GM13977 (cell line): ENCODE data around the gene PRAF2.

Experiments used
- DNase-seq: peaks from one replicate; pipeline ENCODE4 v3.0.0; 2012; ENCODE audit warnings: low spot score
- CTCF ChIP-seq: IDR thresholded peaks from 2 replicates; pipeline ENCODE4 v1.5.1; 2012; ENCODE audit warnings: mild to moderate bottlenecking, control low read depth; ENCODE audit not compliant: insufficient read depth; ENCODE audit errors: extremely low read depth, missing control alignments
- in situ Hi-C: fragments of 300-500 bp; cut with MboI; formaldehyde crosslinking; loops from one replicate; pipeline ENCODE4 v1.12.0; 2022; ENCODE audit warnings: low sequenced_read_pairs, low pct_unique_long_range_greater_than_20kb, mixed read lengths, inconsistent platforms; ENCODE audit not compliant: unreplicated experiment

The PRAF2 gene

DNA sequence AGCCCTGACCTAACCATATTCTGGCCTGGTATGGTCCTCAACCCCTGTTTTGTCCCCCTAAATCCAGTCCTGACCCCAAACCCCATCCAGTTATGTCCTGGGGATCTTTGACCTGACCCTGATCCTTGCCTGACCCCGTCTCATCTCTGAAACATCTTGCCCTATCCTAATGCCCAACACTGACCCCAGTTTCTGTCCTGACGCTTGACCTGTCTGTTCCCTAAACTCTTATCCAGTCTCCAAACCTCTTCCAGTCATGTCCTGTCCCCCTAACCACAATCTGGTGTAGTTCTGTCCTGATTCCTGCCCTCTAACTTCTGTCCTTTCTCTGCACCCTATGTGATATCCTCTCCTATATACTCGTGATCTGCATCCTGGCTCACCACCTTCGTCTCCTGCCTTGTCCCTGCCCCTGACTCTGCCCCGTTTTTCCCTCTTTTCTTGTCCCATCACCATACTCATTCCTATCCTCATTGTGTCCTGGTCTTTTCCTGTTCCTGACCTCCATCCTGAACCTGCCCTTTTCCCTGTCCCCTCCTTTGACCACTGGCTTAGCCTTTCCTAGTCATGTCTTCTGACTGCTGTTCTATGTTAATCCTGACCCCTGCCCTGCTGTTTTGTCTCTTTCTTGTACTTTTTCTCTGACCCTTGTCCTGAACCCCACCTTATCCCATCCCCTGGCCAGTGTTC, 19.6 kb downstream of the PRAF2 start:
- in situ Hi-C loops: no loop called here

GRCh38 chrX:49053223-49054072, 20.4 kb downstream of the PRAF2 start:
- in situ Hi-C loops: no loop called here
- DNase-seq: peak; percentile 83
- TF ChIP-seq CTCF: no peak

More for the DNA sequence above, 19.6 kb downstream of the PRAF2 start:
- no peak for DNase-seq
- TF ChIP-seq CTCF: no peak

GRCh38 chrX:49043987-49044281, 29.9 kb downstream of the PRAF2 start:
- no peak for DNase-seq
- no peak for TF ChIP-seq CTCF
- in situ Hi-C loops: no loop called here

GRCh38 chrX:49043220-49043986, 30.4 kb downstream of the PRAF2 start, which contains the start of gene TFE3:
TFE3 (minus strand) TSS chrX:49043357; CDS start chrX:49043226, 131 bp downstream.
- peak; percentile 49 for TF ChIP-seq CTCF
- in situ Hi-C loops: no loop called here
- peak; percentile 92 for DNase-seq

DNA sequence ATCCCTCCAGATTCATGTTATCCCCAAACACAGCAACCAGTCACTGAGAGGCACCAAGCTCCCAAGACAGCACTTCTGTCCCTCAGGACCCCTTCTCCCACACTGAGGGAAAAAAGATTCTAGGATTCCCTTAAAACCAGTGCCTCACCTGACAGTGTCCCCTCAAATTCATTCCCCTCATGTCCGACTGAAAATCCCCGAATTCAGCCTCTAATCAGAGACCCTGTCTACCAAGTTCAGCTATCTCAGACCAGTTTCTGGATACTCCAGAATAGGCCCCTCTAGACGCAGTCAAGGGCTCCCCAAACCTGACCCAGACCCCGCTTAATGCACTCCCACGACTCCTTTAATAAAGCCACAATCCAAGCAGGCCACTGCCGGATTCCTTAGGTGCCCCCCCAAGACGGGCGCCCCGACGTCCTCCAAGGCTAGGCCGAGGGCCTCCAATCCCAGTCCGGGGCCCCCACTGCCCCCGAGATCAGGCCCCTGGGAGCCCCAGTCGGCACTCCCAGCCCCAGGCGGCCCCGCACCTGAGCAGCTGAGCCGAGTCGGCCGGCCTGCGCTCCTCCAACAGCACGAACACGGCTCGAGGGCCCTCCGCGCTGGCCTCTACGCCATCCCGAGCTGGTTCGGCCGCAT, 31.1 kb downstream of the PRAF2 start:
- no peak for TF ChIP-seq CTCF
- DNase-seq: no peak
- in situ Hi-C loops: no loop called here
